Central memory CD8-positive, alpha-beta T cell (primary cell): Measurements from ENCODE around the gene PSG6.
"Not testable (repeated sequence)": the region's sequence is repeated elsewhere in the genome, so short reads cannot be mapped to it uniquely, and the experiment has no call there.

Source experiments
- ATAC-seq: fragments of 150-1000 bp; cut with Tn5 transposase; replicated peaks from 2 replicates; pipeline ENCODE4 v1.10.0; 2022; ENCODE audit warnings: mild to moderate bottlenecking, moderate FRiP score, moderate number of reproducible peaks; ENCODE audit not compliant: poor library complexity, severe bottlenecking; ENCODE audit errors: extremely low read depth
- DNase-seq, 2 donors: peaks; one replicate each; pipeline ENCODE4 v3.0.0; 2021; ENCODE audit warnings: low spot score in 2 of 2
- H3K27ac Mint-ChIP-seq: one replicate; pipeline ENCODE4 v1.8.0; 2022; ENCODE audit warnings: low read depth, mild to moderate bottlenecking, moderate library complexity, mixed read lengths
- H3K27me3 Mint-ChIP-seq: one replicate; pipeline ENCODE4 v1.8.0; 2022; ENCODE audit warnings: mixed read lengths
- H3K36me3 Mint-ChIP-seq: one replicate; pipeline ENCODE4 v1.8.0; 2022; ENCODE audit warnings: mild to moderate bottlenecking, moderate library complexity, mixed read lengths; ENCODE audit not compliant: insufficient read depth
- H3K4me1 Mint-ChIP-seq: one replicate; pipeline ENCODE4 v1.8.0; 2022; ENCODE audit warnings: mixed read lengths
- H3K4me3 Mint-ChIP-seq: one replicate; pipeline ENCODE4 v1.8.0; 2022; ENCODE audit warnings: mild to moderate bottlenecking, moderate library complexity, mixed read lengths
- H3K9me3 Mint-ChIP-seq: one replicate; pipeline ENCODE4 v1.8.0; 2022; ENCODE audit warnings: mixed read lengths

PSG6 gene

GRCh38 chr19:42899110-42899509 lies 18.6 kb downstream of the PSG6 start:
- H3K27ac Mint-ChIP-seq, ATAC-seq, H3K9me3 Mint-ChIP-seq, H3K4me3 Mint-ChIP-seq, H3K4me1 Mint-ChIP-seq, DNase-seq, H3K36me3 Mint-ChIP-seq: not testable (repeated sequence)
- H3K27me3 Mint-ChIP-seq = peaks cover 70% of the 10 kb centered on the region

DNA sequence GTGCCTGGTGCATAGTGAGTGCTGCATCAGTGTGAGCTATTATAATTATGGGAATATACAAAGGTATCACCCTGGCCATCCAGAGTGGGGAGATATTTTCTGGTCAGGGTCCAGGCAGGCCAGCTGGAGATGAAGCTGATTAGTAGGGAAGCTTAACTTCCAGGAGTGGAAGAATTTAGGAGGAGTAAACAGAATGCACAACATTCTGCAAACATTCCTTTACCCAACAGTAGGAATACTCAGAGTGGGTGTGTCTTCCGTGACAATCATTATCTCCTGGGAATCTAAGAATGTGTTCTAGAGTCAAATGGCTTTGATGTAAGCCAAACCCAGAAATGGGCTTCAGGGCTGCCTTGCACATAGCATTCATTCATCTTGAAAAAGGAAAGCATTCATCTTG lies 19.0 kb downstream of the PSG6 start:
- peaks cover 69% of the 10 kb centered on the region for H3K27me3 Mint-ChIP-seq
- not testable (repeated sequence) for ATAC-seq, H3K36me3 Mint-ChIP-seq, DNase-seq, H3K4me1 Mint-ChIP-seq, H3K9me3 Mint-ChIP-seq, H3K27ac Mint-ChIP-seq, H3K4me3 Mint-ChIP-seq

- peaks cover 59% of the 10 kb centered on the region for H3K27me3 Mint-ChIP-seq
- not testable (repeated sequence) for H3K4me1 Mint-ChIP-seq, H3K9me3 Mint-ChIP-seq, H3K36me3 Mint-ChIP-seq, ATAC-seq, H3K27ac Mint-ChIP-seq, DNase-seq, H3K4me3 Mint-ChIP-seq
Observed at GRCh38 chr19:42897729-42898128, 20.0 kb downstream of the PSG6 start.

GRCh38 chr19:42890446-42890845 lies 27.2 kb downstream of the PSG6 start:
- not testable (repeated sequence) for H3K4me3 Mint-ChIP-seq, H3K9me3 Mint-ChIP-seq, H3K36me3 Mint-ChIP-seq, DNase-seq, ATAC-seq, H3K4me1 Mint-ChIP-seq, H3K27ac Mint-ChIP-seq
- H3K27me3 Mint-ChIP-seq = peaks cover 36% of the 10 kb centered on the region

- H3K4me1 Mint-ChIP-seq, H3K36me3 Mint-ChIP-seq, ATAC-seq, H3K4me3 Mint-ChIP-seq, DNase-seq, H3K9me3 Mint-ChIP-seq, H3K27ac Mint-ChIP-seq: not testable (repeated sequence)
- H3K27me3 Mint-ChIP-seq = peaks cover 61% of the 10 kb centered on the region
Observed at GRCh38 chr19:42887876-42888445, 29.7 kb downstream of the PSG6 start.

DNA sequence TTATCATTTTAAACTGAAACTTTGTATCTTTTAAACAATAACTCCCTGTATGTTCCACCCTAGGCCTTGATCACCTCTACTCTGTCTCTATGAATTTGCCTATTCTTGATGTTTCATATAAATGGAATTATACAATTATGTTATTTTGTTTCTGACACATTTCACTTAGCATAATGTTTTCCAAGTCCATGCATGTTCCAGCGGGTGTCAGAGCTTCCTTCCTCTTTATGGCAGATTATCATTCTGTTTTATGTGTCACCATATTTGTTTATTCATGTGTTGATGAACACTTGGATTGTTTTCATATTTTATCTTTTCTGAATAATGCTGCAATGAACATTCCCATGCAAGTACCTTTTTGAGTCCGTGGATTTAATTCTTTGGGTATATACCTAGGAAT lies 35.0 kb downstream of the PSG6 start:
- H3K4me3 Mint-ChIP-seq, DNase-seq, ATAC-seq, H3K27ac Mint-ChIP-seq, H3K4me1 Mint-ChIP-seq, H3K9me3 Mint-ChIP-seq, H3K36me3 Mint-ChIP-seq: not testable (repeated sequence)
- peaks cover 92% of the 10 kb centered on the region for H3K27me3 Mint-ChIP-seq

DNA sequence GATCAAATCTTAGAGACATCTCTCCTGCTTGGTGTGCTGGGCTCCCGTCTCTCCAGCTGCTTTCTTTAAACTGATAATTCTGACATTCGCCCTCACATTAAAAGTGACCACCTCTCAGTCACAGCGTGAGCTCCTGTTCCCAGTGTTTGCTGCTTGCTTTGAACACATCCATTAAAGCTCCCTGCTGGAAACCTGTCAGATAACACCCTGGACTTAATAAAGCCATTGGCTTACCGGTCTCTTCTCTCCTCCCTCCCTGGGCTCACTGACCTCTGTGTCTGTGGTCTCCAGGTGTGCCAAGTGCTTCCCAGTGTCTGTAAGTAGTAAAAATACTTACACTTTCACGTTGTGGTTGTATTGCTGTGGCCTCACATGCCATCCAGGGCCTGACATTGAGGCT lies 35.7 kb downstream of the PSG6 start:
- peaks cover 85% of the 10 kb centered on the region for H3K27me3 Mint-ChIP-seq
- not testable (repeated sequence) for ATAC-seq, H3K27ac Mint-ChIP-seq, H3K4me3 Mint-ChIP-seq, H3K4me1 Mint-ChIP-seq, H3K9me3 Mint-ChIP-seq, DNase-seq, H3K36me3 Mint-ChIP-seq

DNA sequence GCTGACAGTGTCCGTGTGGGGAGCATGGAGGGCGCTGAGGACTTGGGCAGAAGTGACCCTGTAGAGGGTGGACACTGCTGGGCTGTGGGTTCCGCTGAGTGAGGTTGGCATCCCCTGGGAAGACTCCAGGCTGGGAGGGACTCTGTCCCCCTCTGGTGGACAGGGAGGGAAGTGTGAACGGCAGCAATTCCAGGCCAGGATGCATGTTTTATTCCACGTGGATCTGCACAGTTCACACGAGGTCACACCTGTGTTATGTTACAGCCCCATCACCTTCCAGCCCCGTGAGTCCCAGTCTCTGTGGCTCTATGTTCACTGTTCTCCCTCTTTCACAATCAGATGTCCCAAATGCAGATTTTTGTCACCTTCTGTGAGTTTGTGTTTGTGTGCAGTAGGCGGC lies 36.4 kb downstream of the PSG6 start:
- not testable (repeated sequence) for H3K36me3 Mint-ChIP-seq, H3K27ac Mint-ChIP-seq, H3K9me3 Mint-ChIP-seq, ATAC-seq, H3K4me3 Mint-ChIP-seq, DNase-seq, H3K4me1 Mint-ChIP-seq
- H3K27me3 Mint-ChIP-seq = peaks cover 77% of the 10 kb centered on the region

GRCh38 chr19:42880621-42881020 lies 37.1 kb downstream of the PSG6 start:
- not testable (repeated sequence) for H3K9me3 Mint-ChIP-seq, H3K4me1 Mint-ChIP-seq, H3K4me3 Mint-ChIP-seq, H3K36me3 Mint-ChIP-seq, H3K27ac Mint-ChIP-seq, DNase-seq, ATAC-seq
- H3K27me3 Mint-ChIP-seq = peaks cover 71% of the 10 kb centered on the region

- Mint-ChIP-seq H3K36me3 (peaks cover 3% of the 10 kb centered on the region), H3K9me3 (no peaks in the 10 kb centered on the region), H3K4me1 (no peaks in the 10 kb centered on the region), H3K4me3 (no peak within 1 kb of the TSS), H3K27ac (no peak within 1 kb of the TSS), H3K27me3 (peaks cover 61% of the 10 kb centered on the region)
- DNase-seq = no peak
- no peak for ATAC-seq
Observed at GRCh38 chr19:42879613-42880012, 38.1 kb downstream of the PSG6 start, which contains the start of gene PSG1. Gene PSG1, minus strand, starts transcription at chr19:42879713. Its CDS starts 132 bp downstream, at chr19:42879581.

GRCh38 chr19:42876596-42876995 lies 41.1 kb downstream of the PSG6 start:
- not testable (repeated sequence) for H3K36me3 Mint-ChIP-seq, H3K9me3 Mint-ChIP-seq, ATAC-seq, DNase-seq, H3K4me1 Mint-ChIP-seq, H3K27ac Mint-ChIP-seq, H3K4me3 Mint-ChIP-seq
- peaks cover 51% of the 10 kb centered on the region for H3K27me3 Mint-ChIP-seq

GRCh38 chr19:42875881-42876280 lies 41.8 kb downstream of the PSG6 start:
- H3K9me3 Mint-ChIP-seq, H3K4me1 Mint-ChIP-seq, H3K27ac Mint-ChIP-seq, H3K36me3 Mint-ChIP-seq, DNase-seq, H3K4me3 Mint-ChIP-seq, ATAC-seq: not testable (repeated sequence)
- H3K27me3 Mint-ChIP-seq = peaks cover 52% of the 10 kb centered on the region

DNA sequence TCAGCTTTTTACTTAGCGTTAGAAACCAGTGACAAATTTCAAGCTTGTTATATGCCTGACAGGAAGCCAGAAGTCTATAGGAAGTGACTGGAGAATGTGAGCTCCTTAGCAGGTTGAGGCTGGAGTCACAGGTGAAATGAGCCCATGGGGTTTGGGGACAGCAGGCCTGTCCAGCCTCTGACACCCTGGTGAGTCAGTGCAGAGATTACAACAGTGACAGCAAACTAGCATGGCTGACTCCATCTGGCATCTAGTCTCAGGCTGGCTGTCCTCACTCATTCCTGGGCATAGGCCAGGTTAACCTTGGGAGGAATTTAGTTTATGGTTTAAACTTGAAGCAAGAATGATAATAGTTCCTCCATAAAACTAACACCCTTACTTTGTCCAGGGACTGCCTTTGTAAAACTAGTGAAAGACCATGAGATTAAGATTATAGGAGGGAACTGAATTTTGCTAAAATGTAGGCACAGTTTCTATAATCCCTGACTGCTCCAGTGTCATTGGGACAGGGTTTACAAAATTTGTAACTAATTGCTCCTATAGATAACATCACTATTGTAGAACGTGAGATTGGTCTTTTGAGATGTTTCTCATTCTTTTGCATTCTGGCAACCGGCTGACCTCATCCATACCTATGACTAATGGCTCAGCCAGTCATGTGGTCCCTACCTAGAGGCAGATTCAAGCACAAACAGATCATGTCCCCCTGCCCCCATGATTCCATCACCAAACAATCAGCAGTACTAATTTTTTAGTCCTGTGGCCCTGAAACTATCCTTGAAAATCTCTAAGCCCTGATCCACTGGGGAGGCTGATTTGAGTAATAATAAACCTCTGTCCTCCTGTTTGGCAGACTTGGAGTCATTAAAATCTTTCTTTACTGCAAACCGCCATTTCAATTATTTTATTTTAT lies 42.5 kb downstream of the PSG6 start:
- DNase-seq, H3K9me3 Mint-ChIP-seq: not testable (repeated sequence)

More for the DNA sequence above, 42.5 kb downstream of the PSG6 start:
- not testable (repeated sequence) for H3K27ac Mint-ChIP-seq, H3K36me3 Mint-ChIP-seq, H3K4me3 Mint-ChIP-seq, ATAC-seq, H3K4me1 Mint-ChIP-seq
- peaks cover 52% of the 10 kb centered on the region for H3K27me3 Mint-ChIP-seq
